ENCODE data around the gene SMAD4. TPM values are rescaled to one million over a fixed set of nuclear protein-coding genes. Genes with fewer than 3 reads are reported as not detected.

The SMAD4 gene
- polyA plus RNA-seq, 1 donor (not counting 4 experiments of a cell fraction or from before 2014, with no cell fraction given) = 68.2 TPM

DNA sequence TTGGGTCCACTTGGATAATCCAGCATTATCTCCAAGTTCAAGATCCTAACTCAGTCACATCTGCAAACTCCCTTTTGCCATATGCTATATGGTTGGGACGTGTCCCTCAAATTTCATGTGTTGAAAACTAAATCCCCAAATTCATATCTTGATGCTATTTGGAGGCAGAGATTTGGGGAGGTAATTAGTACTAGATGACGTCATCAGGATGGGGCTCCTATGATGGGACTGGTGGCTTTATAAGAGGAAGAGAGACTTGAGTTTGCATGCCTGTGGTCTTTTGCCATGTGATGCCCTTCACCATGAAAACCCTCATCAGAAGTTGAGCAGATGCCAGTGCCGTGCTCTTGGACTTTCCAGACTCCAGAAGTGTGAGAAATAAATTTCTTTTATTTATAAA, 16.8 kb upstream of the SMAD4 start:
- H3K4me3 ChIP-seq (ENCODE audit: control insufficient read depth in 2 of 3, extremely low read depth in 1 of 3, insufficient read depth in 2 of 3, low read depth in 1 of 3, low read length in 3 of 3) = no peak overlapping the region
- H3K9me1 ChIP-seq (ENCODE audit: control insufficient read depth, extremely low read depth, insufficient read depth, low read length) = no peaks in the 10 kb centered on the region
- no peak overlapping the region for H3K27ac ChIP-seq (ENCODE audit: control insufficient read depth, insufficient read depth, low read length)
- TF ChIP-seq, protein P1, sequence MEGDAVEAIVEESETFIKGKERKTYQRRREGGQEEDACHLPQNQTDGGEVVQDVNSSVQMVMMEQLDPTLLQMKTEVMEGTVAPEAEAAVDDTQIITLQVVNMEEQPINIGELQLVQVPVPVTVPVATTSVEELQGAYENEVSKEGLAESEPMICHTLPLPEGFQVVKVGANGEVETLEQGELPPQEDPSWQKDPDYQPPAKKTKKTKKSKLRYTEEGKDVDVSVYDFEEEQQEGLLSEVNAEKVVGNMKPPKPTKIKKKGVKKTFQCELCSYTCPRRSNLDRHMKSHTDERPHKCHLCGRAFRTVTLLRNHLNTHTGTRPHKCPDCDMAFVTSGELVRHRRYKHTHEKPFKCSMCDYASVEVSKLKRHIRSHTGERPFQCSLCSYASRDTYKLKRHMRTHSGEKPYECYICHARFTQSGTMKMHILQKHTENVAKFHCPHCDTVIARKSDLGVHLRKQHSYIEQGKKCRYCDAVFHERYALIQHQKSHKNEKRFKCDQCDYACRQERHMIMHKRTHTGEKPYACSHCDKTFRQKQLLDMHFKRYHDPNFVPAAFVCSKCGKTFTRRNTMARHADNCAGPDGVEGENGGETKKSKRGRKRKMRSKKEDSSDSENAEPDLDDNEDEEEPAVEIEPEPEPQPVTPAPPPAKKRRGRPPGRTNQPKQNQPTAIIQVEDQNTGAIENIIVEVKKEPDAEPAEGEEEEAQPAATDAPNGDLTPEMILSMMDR (optimal IDR thresholded peaks at IDR 0.05 in 1 of 3, IDR thresholded peaks at IDR 0.05 in 1 of 3, conservative IDR thresholded peaks at IDR 0.05 in 1 of 3; ENCODE audit: extremely low read depth in 1 of 3, insufficient read depth in 2 of 3, low read length in 3 of 3) = no peak
- no peak for TF ChIP-seq EZH2 (IDR thresholded peaks at IDR 0.05; ENCODE audit: low read length)
- no peak overlapping the region for H2AFZ ChIP-seq (ENCODE audit: control insufficient read depth, low read length)
- no peaks in the 10 kb centered on the region for H3K9me3 ChIP-seq (ENCODE audit: control insufficient read depth, low read depth, low read length)
- no peaks in the 10 kb centered on the region for H3K27me3 ChIP-seq (ENCODE audit: control insufficient read depth, extremely low read depth, insufficient read depth, low read length)
- H3K9ac ChIP-seq (ENCODE audit: control insufficient read depth, extremely low read depth, insufficient read depth, low read length) = no peak overlapping the region
- dilution Hi-C loops (cut with MboI; ENCODE audit: extremely low pct_ligation_motif_present, low sequenced_read_pairs) = no loop called here
- H3K4me1 ChIP-seq (ENCODE audit: control insufficient read depth, extremely low read depth, insufficient read depth, low read length) = no peaks in the 10 kb centered on the region
- FAIRE-seq (no peak), DNase-seq (ENCODE audit: low read depth, low spot score) (no peak)
- no peaks in the 10 kb centered on the region for H3K36me3 ChIP-seq (ENCODE audit: control insufficient read depth in 2 of 2, extremely low read depth in 1 of 2, insufficient read depth in 2 of 2, low read length in 2 of 2)
- H4K20me1 ChIP-seq (ENCODE audit: control insufficient read depth, extremely low read depth, insufficient read depth, low read length) = no peaks in the 10 kb centered on the region
- no peak overlapping the region for H3K4me2 ChIP-seq (ENCODE audit: control insufficient read depth, extremely low read depth, insufficient read depth, low read depth, low read length)
- H3K79me2 ChIP-seq (ENCODE audit: control insufficient read depth, insufficient read depth, low read length) = no peaks in the 10 kb centered on the region

DNA sequence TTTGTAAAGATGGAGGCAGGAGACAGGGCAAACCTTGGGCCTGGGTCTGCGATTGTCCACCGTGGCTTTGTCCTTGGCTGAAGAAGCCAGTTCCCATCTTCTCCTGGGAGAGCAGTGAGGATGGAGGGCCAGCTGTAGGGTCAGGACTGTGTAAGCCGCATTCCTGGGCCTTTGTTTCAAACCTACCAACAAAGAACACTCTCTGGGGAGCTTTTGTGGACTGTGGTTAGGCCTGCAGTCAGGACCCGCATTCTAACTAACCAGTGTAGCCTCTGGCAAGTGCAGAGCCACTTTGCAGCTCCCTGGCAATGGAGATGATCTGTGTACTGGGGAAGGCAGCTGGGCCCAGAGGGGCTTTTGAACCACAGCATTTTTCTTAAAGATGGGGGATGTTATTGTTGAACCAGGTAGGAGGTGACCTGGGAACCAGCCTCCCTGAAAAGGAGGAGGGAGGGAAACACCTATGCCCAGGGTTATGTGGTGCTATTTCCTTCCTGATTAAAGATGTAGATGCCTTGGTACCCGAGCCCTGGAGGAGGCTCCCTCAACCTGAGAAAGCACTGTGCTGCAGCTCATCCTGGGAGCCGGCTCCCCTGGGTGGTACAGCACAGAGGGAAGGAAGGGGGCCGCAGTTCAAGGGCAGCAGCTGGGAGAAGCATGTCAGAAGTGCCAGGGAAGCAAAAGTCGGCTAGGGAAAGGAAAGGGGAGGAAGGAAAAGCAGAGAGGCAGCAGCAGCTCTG, 12.7 kb upstream of the SMAD4 start:
- no peak for FAIRE-seq
- H2AFZ ChIP-seq (ENCODE audit: control insufficient read depth, low read length) = no peak overlapping the region

More for the DNA sequence above, 12.7 kb upstream of the SMAD4 start:
- Histone ChIP-seq H3K9me3 (ENCODE audit: control insufficient read depth, low read depth, low read length) (no peaks in the 10 kb centered on the region), H3K27me3 (ENCODE audit: control insufficient read depth, extremely low read depth, insufficient read depth, low read length) (no peaks in the 10 kb centered on the region), H3K9ac (ENCODE audit: control insufficient read depth, extremely low read depth, insufficient read depth, low read length) (no peak overlapping the region), H3K9me1 (ENCODE audit: control insufficient read depth, extremely low read depth, insufficient read depth, low read length) (no peaks in the 10 kb centered on the region), H3K4me1 (ENCODE audit: control insufficient read depth, extremely low read depth, insufficient read depth, low read length) (no peaks in the 10 kb centered on the region), H3K4me2 (ENCODE audit: control insufficient read depth, extremely low read depth, insufficient read depth, low read depth, low read length) (no peak overlapping the region), H3K4me3 (ENCODE audit: control insufficient read depth in 2 of 3, extremely low read depth in 1 of 3, insufficient read depth in 2 of 3, low read depth in 1 of 3, low read length in 3 of 3) (no peak overlapping the region), H3K27ac (ENCODE audit: control insufficient read depth, insufficient read depth, low read length) (no peak overlapping the region), H3K79me2 (ENCODE audit: control insufficient read depth, insufficient read depth, low read length) (no peaks in the 10 kb centered on the region), H3K36me3 (ENCODE audit: control insufficient read depth in 2 of 2, extremely low read depth in 1 of 2, insufficient read depth in 2 of 2, low read length in 2 of 2) (no peaks in the 10 kb centered on the region), H4K20me1 (ENCODE audit: control insufficient read depth, extremely low read depth, insufficient read depth, low read length) (no peaks in the 10 kb centered on the region)
- TF ChIP-seq, protein P1 (optimal IDR thresholded peaks at IDR 0.05 in 1 of 3, IDR thresholded peaks at IDR 0.05 in 1 of 3, conservative IDR thresholded peaks at IDR 0.05 in 1 of 3; ENCODE audit: extremely low read depth in 1 of 3, insufficient read depth in 2 of 3, low read length in 3 of 3) = no peak
- DNase-seq (ENCODE audit: low read depth, low spot score) = no peak
- dilution Hi-C loops (cut with MboI; ENCODE audit: extremely low pct_ligation_motif_present, low sequenced_read_pairs) = no loop called here
